Retina (tissue), 1 donor: ENCODE data around the gene WIZ.
"Not testable (repeated sequence)": the region's sequence is repeated elsewhere in the genome, so short reads cannot be mapped to it uniquely, and the experiment has no call there.

ENCODE experiments used
- DNase-seq: peaks from one replicate; pipeline ENCODE4 v3.0.0-alpha.2; 2016

WIZ gene

GRCh38 chr19:15449620-15450527 is at the start of gene WIZ:
Gene WIZ, minus strand, starts transcription at chr19:15449956. Its CDS starts 1,649 bp downstream, at chr19:15448307.
- peak; percentile 60 for DNase-seq

GRCh38 chr19:15498910-15499309 is 49.2 kb upstream of the WIZ start:
- DNase-seq: no peak

- DNase-seq: no peak
Measured at GRCh38 chr19:15498156-15498858, 48.6 kb upstream of the WIZ start.

GRCh38 chr19:15495151-15495550 is 45.4 kb upstream of the WIZ start:
- no peak for DNase-seq

- no peak for DNase-seq
Measured at GRCh38 chr19:15488489-15489226, 38.9 kb upstream of the WIZ start.

- no peak for DNase-seq
Measured at GRCh38 chr19:15487038-15487437, 37.3 kb upstream of the WIZ start.

- not testable (repeated sequence) for DNase-seq
Measured at GRCh38 chr19:15485768-15486167, 36.0 kb upstream of the WIZ start.

- DNase-seq: not testable (repeated sequence)
Measured at GRCh38 chr19:15480996-15481395, 31.2 kb upstream of the WIZ start.

GRCh38 chr19:15479391-15480345 is 29.9 kb upstream of the WIZ start, which contains the start of gene PGLYRP2:
Gene PGLYRP2, minus strand, starts transcription at chr19:15479501. Its CDS starts 130 bp downstream, at chr19:15479371.
- peak; percentile 35 for DNase-seq

- no peak for DNase-seq
Measured at GRCh38 chr19:15476325-15476724, 26.6 kb upstream of the WIZ start.

- no peak for DNase-seq
Measured at GRCh38 chr19:15475611-15476010, 25.9 kb upstream of the WIZ start.

- no peak for DNase-seq
Measured at GRCh38 chr19:15475169-15475568, 25.4 kb upstream of the WIZ start.

GRCh38 chr19:15473821-15474220 is 24.1 kb upstream of the WIZ start:
- DNase-seq: not testable (repeated sequence)

GRCh38 chr19:15471639-15472101 is 21.9 kb upstream of the WIZ start:
- DNase-seq: no peak

GRCh38 chr19:15469513-15470297 is 19.9 kb upstream of the WIZ start:
- peak; percentile 18 for DNase-seq

GRCh38 chr19:15468675-15469512 is 19.1 kb upstream of the WIZ start:
- no peak for DNase-seq

GRCh38 chr19:15467734-15468214 is 18.0 kb upstream of the WIZ start:
- no peak for DNase-seq

- DNase-seq: no peak
Measured at GRCh38 chr19:15466851-15467733, 17.3 kb upstream of the WIZ start.
